Peyer's patch (tissue), 4 donors: ENCODE measurements around the gene AKAP7. TPM values are rescaled to one million over a fixed set of nuclear protein-coding genes. Genes with fewer than 3 reads are reported as not detected.

Experiments used
- DNase-seq, 3 donors: peaks; one replicate each; pipeline ENCODE4 v3.0.0-alpha.2; 2017 to 2019
- H3K27ac ChIP-seq, 4 donors: fragments of 200-600 bp; sonication (generic); one replicate each; pipeline ENCODE4 v1.5.1; 2016 to 2019
- H3K27me3 ChIP-seq, 2 donors: fragments of 200-600 bp; sonication (generic); one replicate each; pipeline ENCODE4 v1.5.1; 2019
- H3K36me3 ChIP-seq, 3 donors: fragments of 200-600 bp; sonication (generic); one replicate each; pipeline ENCODE4 v1.5.1; 2016 to 2019
- H3K4me1 ChIP-seq, 4 donors: fragments of 200-600 bp; sonication (generic); one replicate each; pipeline ENCODE4 v1.5.1; 2016 to 2019
- H3K4me3 ChIP-seq, 4 donors: fragments of 200-600 bp; sonication (generic); 1 replicate in 3 of 4; 2 replicates in 1 of 4; pipeline ENCODE4 v1.5.1; 2016 to 2019; ENCODE audit warnings: mild to moderate bottlenecking in 1 of 4
- H3K9me3 ChIP-seq, 4 donors: fragments of 200-600 bp; sonication (generic); one replicate each; pipeline ENCODE4 v1.5.1; 2016 to 2019; ENCODE audit warnings: mild to moderate bottlenecking in 1 of 4
- CTCF ChIP-seq, 6 experiments: fragments of 450-650 bp in 4 of 6; fragments of 200-600 bp in 2 of 6; sonication (generic) in 1 of 6; IDR thresholded peaks; one replicate each; pipeline ENCODE4 v1.5.1; 2017 to 2019; ENCODE audit warnings: antibody characterized with exemption in 6 of 6, mild to moderate bottlenecking in 3 of 6, moderate library complexity in 1 of 6
- POLR2A ChIP-seq, 2 donors: fragments of 450-650 bp; IDR thresholded peaks; one replicate each; pipeline ENCODE4 v1.5.1; 2017; ENCODE audit warnings: antibody characterized with exemption in 2 of 2, mild to moderate bottlenecking in 2 of 2, moderate library complexity in 2 of 2
- total RNA-seq, 4 donors: library from RNA; depleted of rRNA; stranded (reverse); fragments of >200 nt; gene quantifications; one replicate each; pipeline ENCODE4 v1.1.0, GENCODE V29; 2016

The AKAP7 gene
- total RNA-seq, 4 donors from 2014 or later, result 8.3 to 24.7 (median 13.3) TPM

GRCh38 chr6:131225959-131226358, 90.7 kb downstream of the AKAP7 start:
- no peak overlapping the region for H3K4me3 ChIP-seq
- DNase-seq, result no peak
- H3K27ac ChIP-seq, result no peak overlapping the region
- H3K9me3 ChIP-seq, result no peaks in the 10 kb centered on the region
- H3K27me3 ChIP-seq, result no peaks in the 10 kb centered on the region
- H3K36me3 ChIP-seq, result no peaks in the 10 kb centered on the region
- TF ChIP-seq CTCF (IDR thresholded peaks at IDR 0.05) (no peak), POLR2A (IDR thresholded peaks at IDR 0.05) (no peak)
- H3K4me1 ChIP-seq, result no peaks in the 10 kb centered on the region

- H3K27me3 ChIP-seq, result no peaks in the 10 kb centered on the region
- no peak for DNase-seq
- no peaks in the 10 kb centered on the region for H3K9me3 ChIP-seq
- H3K4me3 ChIP-seq, result no peak overlapping the region
- no peaks in the 10 kb centered on the region for H3K4me1 ChIP-seq
- TF ChIP-seq POLR2A (IDR thresholded peaks at IDR 0.05) (no peak), CTCF (IDR thresholded peaks at IDR 0.05) (no peak)
- H3K36me3 ChIP-seq, result no peaks in the 10 kb centered on the region
- no peak overlapping the region for H3K27ac ChIP-seq
These were observed 91.3 kb downstream of the AKAP7 start for GRCh38 chr6:131226459-131227157.

- TF ChIP-seq CTCF (IDR thresholded peaks at IDR 0.05) (no peak), POLR2A (IDR thresholded peaks at IDR 0.05) (no peak)
- no peak for DNase-seq
- no peaks in the 10 kb centered on the region for H3K4me1 ChIP-seq
- H3K27me3 ChIP-seq, result no peaks in the 10 kb centered on the region
- H3K9me3 ChIP-seq, result no peaks in the 10 kb centered on the region
- H3K36me3 ChIP-seq, result no peaks in the 10 kb centered on the region
- no peak overlapping the region for H3K4me3 ChIP-seq
- no peak overlapping the region for H3K27ac ChIP-seq
These were observed 91.9 kb downstream of the AKAP7 start for GRCh38 chr6:131227158-131227543.

- no peaks in the 10 kb centered on the region for H3K4me1 ChIP-seq
- no peak overlapping the region for H3K4me3 ChIP-seq
- H3K27ac ChIP-seq, result no peak overlapping the region
- TF ChIP-seq CTCF (IDR thresholded peaks at IDR 0.05) (no peak), POLR2A (IDR thresholded peaks at IDR 0.05) (no peak)
- no peaks in the 10 kb centered on the region for H3K27me3 ChIP-seq
- H3K36me3 ChIP-seq, result no peaks in the 10 kb centered on the region
- no peaks in the 10 kb centered on the region for H3K9me3 ChIP-seq
- DNase-seq, result no peak
These were observed 95.8 kb downstream of the AKAP7 start for GRCh38 chr6:131231103-131231502.

GRCh38 chr6:131231891-131232290, 96.6 kb downstream of the AKAP7 start:
- H3K36me3 ChIP-seq, result no peaks in the 10 kb centered on the region
- no peaks in the 10 kb centered on the region for H3K9me3 ChIP-seq
- no peaks in the 10 kb centered on the region for H3K4me1 ChIP-seq
- no peak overlapping the region for H3K4me3 ChIP-seq
- no peak for TF ChIP-seq POLR2A (IDR thresholded peaks at IDR 0.05)
- TF ChIP-seq CTCF (IDR thresholded peaks at IDR 0.05), result no peak
- H3K27me3 ChIP-seq, result no peaks in the 10 kb centered on the region
- H3K27ac ChIP-seq, result no peak overlapping the region
- DNase-seq, result no peak

GRCh38 chr6:131244942-131245341, 109.7 kb downstream of the AKAP7 start:
- TF ChIP-seq CTCF (IDR thresholded peaks at IDR 0.05), result no peak
- TF ChIP-seq POLR2A (IDR thresholded peaks at IDR 0.05), result no peak
- Histone ChIP-seq H3K4me1 (no peaks in the 10 kb centered on the region), H3K36me3 (no peaks in the 10 kb centered on the region), H3K4me3 (no peak overlapping the region), H3K27ac (no peak overlapping the region), H3K9me3 (peaks cover 0 to 3% (median 0%) of the 10 kb centered on the region in 4 donors), H3K27me3 (no peaks in the 10 kb centered on the region)
- DNase-seq, result no peak
